H1 (cell line): ENCODE results near the gene HNRNPDL. TPM values are rescaled to one million over a fixed set of nuclear protein-coding genes. Genes with fewer than 3 reads are reported as not detected.
"Not testable (repeated sequence)": the region's sequence is repeated elsewhere in the genome, so short reads cannot be mapped to it uniquely, and the experiment has no call there.

Experiments
- CTCF ChIA-PET: fragments of 300-600 bp; sonication (Branson Sonifier 250); formaldehyde crosslinking; loops from one replicate; lab custom pipeline; 2021; ENCODE audit not compliant: partially characterized antibody; lab: Charles Lee
- POLR2A ChIA-PET: fragments of 300-600 bp; sonication (Branson Sonifier 250); formaldehyde crosslinking; loops from one replicate; lab custom pipeline; 2021; ENCODE audit warnings: inconsistent platforms; ENCODE audit not compliant: partially characterized antibody; lab: Charles Lee
- DNase-seq, 2 experiments: peaks; one replicate each; pipeline versions ENCODE4 v3.0.0 to v3.0.0-alpha.2; 2010 to 2022; ENCODE audit warnings: low spot score in 2 of 2, low read depth in 1 of 2, mixed read lengths in 1 of 2
- FAIRE-seq: peaks from 2 replicates; lab custom pipeline; 2011; peaks lifted over from hg19 to GRCh38; lab: Jason Lieb, UNC
- H2AFZ ChIP-seq: 2 replicates; pipeline ENCODE4 v1.8.1; 2012; ENCODE audit warnings: low read length, inconsistent platforms
- H2AK5ac ChIP-seq: 2 replicates; pipeline ENCODE4 v1.6.1; 2013; ENCODE audit warnings: low read depth, low read length
- H2BK120ac ChIP-seq: replicated peaks from 2 replicates; pipeline ENCODE3; 2013; ENCODE audit warnings: low read depth, low read length, inconsistent platforms
- H2BK12ac ChIP-seq: 2 replicates; pipeline ENCODE4 v1.6.1; 2013; ENCODE audit warnings: low read depth, low read length
- H2BK15ac ChIP-seq: 2 replicates; pipeline ENCODE4 v1.6.1; 2013; ENCODE audit warnings: low read length
- H2BK20ac ChIP-seq: 2 replicates; pipeline ENCODE4 v1.6.1; 2013; ENCODE audit warnings: low read length
- H2BK5ac ChIP-seq: 2 replicates; pipeline ENCODE4 v1.6.1; 2013; ENCODE audit warnings: low read depth, low read length
- H3K14ac ChIP-seq: 2 replicates; pipeline ENCODE4 v1.6.1; 2013; ENCODE audit warnings: inconsistent platforms; ENCODE audit not compliant: insufficient read length
- H3K18ac ChIP-seq: 2 replicates; pipeline ENCODE4 v1.6.1; 2013; ENCODE audit warnings: low read length; ENCODE audit errors: extremely low read depth
- H3K23ac ChIP-seq: 2 replicates; pipeline ENCODE4 v1.6.1; 2013; ENCODE audit warnings: inconsistent platforms; ENCODE audit not compliant: insufficient read length
- H3K23me2 ChIP-seq: 2 replicates; pipeline ENCODE4 v1.6.1; 2013; ENCODE audit warnings: low read depth, low read length
- H3K27ac ChIP-seq: 2 replicates; pipeline ENCODE4 v1.6.1; 2011; ENCODE audit warnings: low read depth, low read length, inconsistent platforms
- H3K27me3 ChIP-seq, 4 experiments: replicated peaks in 1 of 4; 1 replicate in 1 of 4; 2 replicates in 3 of 4; pipeline versions ENCODE4 v1.6.1 to v1.8.1; 2011 to 2013; ENCODE audit warnings: low read length in 3 of 4, mild to moderate bottlenecking in 3 of 4, inconsistent platforms in 2 of 4, mixed read lengths in 2 of 4, moderate library complexity in 1 of 4; ENCODE audit not compliant: control insufficient read depth in 3 of 4, insufficient read depth in 3 of 4; ENCODE audit errors: extremely low read depth in 1 of 4
- H3K36me3 ChIP-seq, 4 experiments: 2 replicates each; pipeline versions ENCODE4 v1.6.1 to v1.8.1; 2011 to 2013; ENCODE audit warnings: mild to moderate bottlenecking in 4 of 4, low read length in 3 of 4, moderate library complexity in 2 of 4, control low read depth in 1 of 4, inconsistent platforms in 1 of 4; ENCODE audit not compliant: insufficient read depth in 4 of 4, control insufficient read depth in 2 of 4
- H3K4ac ChIP-seq: replicated peaks from 2 replicates; pipeline ENCODE3; 2013; ENCODE audit warnings: low read length, low read depth, mixed read lengths, inconsistent platforms; ENCODE audit not compliant: insufficient read length
- H3K4me1 ChIP-seq, 4 experiments: replicated peaks in 1 of 4; 1 replicate in 1 of 4; 2 replicates in 3 of 4; pipeline versions ENCODE4 v1.6.1 to v1.8.1; 2011 to 2013; ENCODE audit warnings: low read length in 3 of 4, inconsistent platforms in 2 of 4, mixed read lengths in 1 of 4; ENCODE audit not compliant: insufficient read depth in 4 of 4, control insufficient read depth in 3 of 4
- H3K4me2 ChIP-seq, 2 experiments: 2 replicates each; pipeline versions ENCODE4 v1.6.1 to v1.8.1; 2011 to 2013; ENCODE audit warnings: low read depth in 2 of 2, low read length in 2 of 2, control low read depth in 1 of 2, inconsistent platforms in 1 of 2, mild to moderate bottlenecking in 1 of 2; ENCODE audit not compliant: insufficient read depth in 1 of 2
- H3K4me3 ChIP-seq, 4 experiments: fragments of 200-600, 300-600 bp in 1 of 4; sonication (generic), shearing (Covaris generic), sonication (Bioruptor Twin) in 1 of 4; 2 replicates each; pipeline versions ENCODE4 v1.5.1 to v1.8.1; 2011 to 2016; ENCODE audit warnings: low read length in 4 of 4, low read depth in 3 of 4, control low read depth in 2 of 4, inconsistent platforms in 2 of 4, mild to moderate bottlenecking in 2 of 4, mixed read lengths in 1 of 4, moderate library complexity in 1 of 4; ENCODE audit not compliant: insufficient read depth in 2 of 4; ENCODE audit errors: extremely low read depth in 1 of 4
- H3K56ac ChIP-seq: replicated peaks from 2 replicates; pipeline ENCODE3; 2013; ENCODE audit warnings: low read depth, mild to moderate bottlenecking, mixed read lengths, low read length, inconsistent platforms; ENCODE audit not compliant: insufficient read length
- H3K79me1 ChIP-seq: 2 replicates; pipeline ENCODE4 v1.6.1; 2013; ENCODE audit warnings: low read depth, low read length, control low read depth
- H3K79me2 ChIP-seq, 2 experiments: 2 replicates each; pipeline versions ENCODE4 v1.6.1 to v1.8.1; 2012 to 2013; ENCODE audit warnings: low read length in 2 of 2, mild to moderate bottlenecking in 2 of 2, inconsistent platforms in 1 of 2; ENCODE audit not compliant: insufficient read depth in 2 of 2, control insufficient read depth in 1 of 2
- H3K9ac ChIP-seq, 4 experiments: replicated peaks in 1 of 4; 1 replicate in 1 of 4; 2 replicates in 3 of 4; pipeline versions ENCODE4 v1.6.1 to v1.8.1; 2011 to 2013; ENCODE audit warnings: low read depth in 3 of 4, low read length in 3 of 4, control low read depth in 2 of 4, mild to moderate bottlenecking in 2 of 4, moderate library complexity in 2 of 4, inconsistent platforms in 1 of 4; ENCODE audit errors: extremely low read depth in 1 of 4
- H3K9me3 ChIP-seq, 2 experiments: 2 replicates each; pipeline versions ENCODE4 v1.6.1 to v1.8.1; 2012 to 2013; ENCODE audit warnings: mild to moderate bottlenecking in 2 of 2, moderate library complexity in 2 of 2, control low read depth in 1 of 2, inconsistent platforms in 1 of 2, low read depth in 1 of 2, low read length in 1 of 2, mixed read lengths in 1 of 2; ENCODE audit not compliant: insufficient read depth in 2 of 2
- H4K20me1 ChIP-seq, 2 experiments: replicated peaks in 1 of 2; 2 replicates each; pipeline versions ENCODE3 to v1.8.1; 2011 to 2013; ENCODE audit warnings: inconsistent platforms in 2 of 2, low read length in 2 of 2, mild to moderate bottlenecking in 1 of 2; ENCODE audit not compliant: insufficient read depth in 2 of 2, control insufficient read depth in 1 of 2
- H4K5ac ChIP-seq: 2 replicates; pipeline ENCODE4 v1.6.1; 2013; ENCODE audit warnings: low read length, low read depth, mixed read lengths, inconsistent platforms; ENCODE audit not compliant: insufficient read length
- H4K8ac ChIP-seq: 2 replicates; pipeline ENCODE4 v1.8.0; 2013; ENCODE audit warnings: mild to moderate bottlenecking, moderate library complexity, low read length, inconsistent platforms; ENCODE audit not compliant: insufficient read depth; ENCODE audit errors: extremely low read depth
- H4K91ac ChIP-seq: replicated peaks from 2 replicates; pipeline ENCODE3; 2013; ENCODE audit warnings: low read length, mixed read lengths, inconsistent platforms; ENCODE audit not compliant: insufficient read length
- WGBS, 2 experiments: shearing (Covaris generic) in 1 of 2; methylation state at CpG; one replicate each; pipeline versions ENCODE4 v1.1.6 to v1.1.7; 2013 to 2015; ENCODE audit warnings: low lambda C conversion rate in 2 of 2, mixed read lengths in 2 of 2, inconsistent platforms in 1 of 2, low coverage in 1 of 2, missing lambda C conversion rate in 1 of 2; ENCODE audit not compliant: insufficient replicate concordance in 2 of 2, insufficient coverage in 1 of 2, insufficient read length in 1 of 2; ENCODE audit errors: extremely low coverage in 1 of 2, missing lambda C conversion rate in 1 of 2; 5-methylcytosine and 5-hydroxymethylcytosine counted together
- polyA plus RNA-seq, 7 experiments: library from polyadenylated mRNA; depleted of rRNA in 3 of 7; stranded (reverse) in 5 of 7; unstranded in 2 of 7; fragments of >200 nt in 5 of 7; fragments of 200-250 nt in 2 of 7; gene quantifications; 1 replicate in 5 of 7; 2 replicates in 1 of 7; 4 replicates in 1 of 7; pipeline versions ENCODE4 v1.2.1 to v1.2.3, GENCODE V29; 2011 to 2013; ENCODE audit warnings: missing spikeins in 2 of 7, mixed read lengths in 2 of 7
- total RNA-seq: library from RNA; stranded (reverse); fragmentation: NEBNext Ultra II Directional; extraction: Animal tissue kit (Norgen Biotek cat#: 25700); gene quantifications from 2 replicates; pipeline ENCODE4 v1.2.1, GENCODE V29; 2021

The HNRNPDL gene
- total and polyA plus RNA-seq, 2 of the 8 experiments (the other 6 are each of a cell fraction or from before 2014, with no cell fraction given) = 197 to 411 TPM

DNA sequence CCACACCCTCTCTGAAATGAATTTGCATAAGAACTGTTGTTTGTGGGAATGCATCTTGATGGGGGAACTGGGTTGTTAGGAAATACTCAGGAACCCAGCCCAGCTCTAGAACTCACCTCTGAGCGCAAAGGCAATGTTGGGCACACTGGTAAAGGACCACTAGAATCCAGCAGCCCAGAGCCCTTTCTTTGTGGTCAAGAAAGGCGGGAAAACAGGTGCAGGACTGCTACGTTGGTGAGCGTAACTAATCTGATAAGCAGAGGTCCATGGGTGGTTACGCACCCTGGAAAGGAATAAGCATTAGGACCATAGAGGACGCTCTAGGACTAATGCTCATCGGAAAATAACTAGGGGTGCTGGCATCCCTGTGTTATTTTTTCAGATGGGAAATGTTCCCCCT lies 45.7 kb upstream of the HNRNPDL start:
- H3K4me3 ChIP-seq, H2BK120ac ChIP-seq, H3K36me3 ChIP-seq, H4K8ac ChIP-seq, H3K9ac ChIP-seq, H3K9me3 ChIP-seq, H2BK5ac ChIP-seq, POLR2A ChIA-PET, H3K27me3 ChIP-seq, H2AFZ ChIP-seq, H2BK15ac ChIP-seq, H3K23ac ChIP-seq, H3K18ac ChIP-seq, H2BK12ac ChIP-seq, H4K91ac ChIP-seq, H3K56ac ChIP-seq, DNase-seq, H2AK5ac ChIP-seq, H3K27ac ChIP-seq, H3K14ac ChIP-seq, H3K23me2 ChIP-seq, H3K4ac ChIP-seq, H3K4me1 ChIP-seq, H4K20me1 ChIP-seq, H2BK20ac ChIP-seq, H3K4me2 ChIP-seq, H3K79me1 ChIP-seq, H4K5ac ChIP-seq, H3K79me2 ChIP-seq, FAIRE-seq: not testable (repeated sequence)
- WGBS, 2 experiments = 95% methylated on average over 7 of the region's 7 CpGs; no CpG with 5 or more reads in 1 of the 2 experiments
- CTCF ChIA-PET = interaction anchor here (0.6 to 0.8 kb wide), 3 partner anchors 118 to 267 kb away, joined by 3 to 4 read pairs (median 4); no protein-coding TSS in a partner anchor
